HEK293T (cell line): Measurements from ENCODE around the gene ANO7.

ENCODE experiments used
- CTCF ChIA-PET: fragments of 350-600 bp; formaldehyde crosslinking; extraction: SDS; loops from one replicate; lab custom pipeline; 2021; ENCODE audit warnings: antibody characterized with exemption, inconsistent platforms; lab: Yijun Ruan, JAX
- POLR2A ChIA-PET: fragments of 350-600 bp; formaldehyde crosslinking; extraction: SDS; loops from one replicate; lab custom pipeline; 2020; ENCODE audit warnings: antibody characterized with exemption, inconsistent platforms; lab: Yijun Ruan, JAX
- DNase-seq: peaks from one replicate; pipeline ENCODE4 v3.0.0; 2012; ENCODE audit warnings: mixed read lengths; ENCODE audit errors: extremely low spot score
- ARNT ChIP-seq: fragments of 450-650 bp; IDR thresholded peaks from 2 replicates; pipeline ENCODE4 v1.6.1; 2017; ENCODE audit warnings: mild to moderate bottlenecking
- BHLHE40 ChIP-seq: fragments of 450-650 bp; IDR thresholded peaks from 2 replicates; pipeline ENCODE4 v1.6.1; 2016; ENCODE audit warnings: mild to moderate bottlenecking, moderate library complexity, borderline replicate concordance
- CTBP1 ChIP-seq: fragments of 450-650 bp; IDR thresholded peaks from 2 replicates; pipeline ENCODE4 v1.6.1; 2016; ENCODE audit warnings: borderline replicate concordance
- ELF4 ChIP-seq: fragments of 450-650 bp; IDR thresholded peaks from 2 replicates; pipeline ENCODE4 v1.6.1; 2017; ENCODE audit warnings: antibody characterized with exemption
- FOXA1 ChIP-seq: fragments of 450-650 bp; IDR thresholded peaks from 2 replicates; pipeline ENCODE4 v1.6.1; 2016; ENCODE audit warnings: mild to moderate bottlenecking
- FOXK2 ChIP-seq: fragments of 450-650 bp; IDR thresholded peaks from 2 replicates; pipeline ENCODE4 v1.6.1; 2016; ENCODE audit warnings: mild to moderate bottlenecking
- FOXM1 ChIP-seq: fragments of 450-650 bp; IDR thresholded peaks from 2 replicates; pipeline ENCODE4 v1.6.1; 2017; ENCODE audit warnings: mild to moderate bottlenecking, borderline replicate concordance
- HDGF ChIP-seq: fragments of 450-650 bp; IDR thresholded peaks from 2 replicates; pipeline ENCODE4 v1.6.1; 2017; ENCODE audit warnings: antibody characterized with exemption, borderline replicate concordance
- L3MBTL2 ChIP-seq: fragments of 450-650 bp; conservative IDR thresholded peaks from 2 replicates; pipeline ENCODE4 v1.6.1; 2016; ENCODE audit warnings: mild to moderate bottlenecking
- LEF1 ChIP-seq: fragments of 450-650 bp; IDR thresholded peaks from 2 replicates; pipeline ENCODE4 v1.6.1; 2017; ENCODE audit warnings: mild to moderate bottlenecking, borderline replicate concordance
- NFRKB ChIP-seq: fragments of 450-650 bp; IDR thresholded peaks from 2 replicates; pipeline ENCODE4 v1.6.1; 2016; ENCODE audit warnings: mild to moderate bottlenecking, moderate library complexity
- PKNOX1 ChIP-seq: fragments of 450-650 bp; IDR thresholded peaks from 2 replicates; pipeline ENCODE4 v1.6.1; 2016
- SP1 ChIP-seq: fragments of 450-650 bp; IDR thresholded peaks from 2 replicates; pipeline ENCODE4 v1.6.1; 2017
- SUZ12 ChIP-seq: fragments of 450-650 bp; IDR thresholded peaks from 2 replicates; pipeline ENCODE4 v1.6.1; 2016; ENCODE audit warnings: mild to moderate bottlenecking
- TARDBP ChIP-seq: fragments of 450-650 bp; IDR thresholded peaks from 2 replicates; pipeline ENCODE4 v1.6.1; 2016
- ZNF384 ChIP-seq: fragments of 450-650 bp; IDR thresholded peaks from 2 replicates; pipeline ENCODE4 v1.6.1; 2016

ANO7 gene

GRCh38 chr2:241207151-241207550, 18.7 kb downstream of the ANO7 start:
- TF ChIP-seq L3MBTL2, result no peak
- no peak for TF ChIP-seq NFRKB
- TF ChIP-seq HDGF, result no peak
- no peak for TF ChIP-seq CTBP1
- TF ChIP-seq TARDBP, result no peak
- no peak for TF ChIP-seq FOXA1
- TF ChIP-seq FOXM1, result no peak
- no peak for TF ChIP-seq PKNOX1
- TF ChIP-seq LEF1, result no peak
- TF ChIP-seq ZNF384, result no peak
- TF ChIP-seq ELF4, result no peak
- TF ChIP-seq FOXK2, result no peak
- no peak for TF ChIP-seq SP1
- TF ChIP-seq SUZ12, result no peak
- no peak for TF ChIP-seq ARNT
- TF ChIP-seq BHLHE40, result no peak
- no peak for DNase-seq
- ChIA-PET POLR2A (no interaction called here), CTCF (no interaction called here)

- POLR2A ChIA-PET, result no interaction called here
- TF ChIP-seq SP1 (no peak), PKNOX1 (no peak), ARNT (no peak), LEF1 (no peak), L3MBTL2 (no peak), CTBP1 (no peak), ELF4 (no peak), SUZ12 (no peak), ZNF384 (no peak), FOXA1 (no peak), NFRKB (no peak), BHLHE40 (no peak), TARDBP (no peak), FOXK2 (no peak), HDGF (no peak), FOXM1 (no peak)
- CTCF ChIA-PET, result no interaction called here
- DNase-seq, result no peak
Observed at GRCh38 chr2:241207641-241208040, 19.2 kb downstream of the ANO7 start.

GRCh38 chr2:241208058-241208457, 19.6 kb downstream of the ANO7 start:
- DNase-seq, result no peak
- POLR2A ChIA-PET, result no interaction called here
- TF ChIP-seq HDGF (no peak), LEF1 (no peak), L3MBTL2 (no peak), ZNF384 (no peak), BHLHE40 (no peak), NFRKB (no peak), FOXA1 (no peak), SP1 (no peak), FOXK2 (no peak), SUZ12 (no peak), ELF4 (no peak), FOXM1 (no peak), TARDBP (no peak), CTBP1 (no peak), PKNOX1 (no peak)
- CTCF ChIA-PET, result interaction anchor here (0.6 kb wide), 1 partner anchor 657 kb away, joined by 3 read pairs; no protein-coding TSS in a partner anchor

GRCh38 chr2:241209271-241209670, 20.8 kb downstream of the ANO7 start:
- ChIA-PET POLR2A (no interaction called here), CTCF (no interaction called here)
- no peak for DNase-seq
- TF ChIP-seq HDGF (no peak), NFRKB (no peak), ELF4 (no peak), FOXA1 (no peak), CTBP1 (no peak), SUZ12 (no peak), ARNT (no peak), FOXK2 (no peak), LEF1 (no peak), FOXM1 (no peak)

- DNase-seq, result no peak
- CTCF ChIA-PET, result no interaction called here
- POLR2A ChIA-PET, result no interaction called here
- TF ChIP-seq FOXK2, result no peak
- TF ChIP-seq PKNOX1, result no peak
- TF ChIP-seq TARDBP, result no peak
- TF ChIP-seq NFRKB, result no peak
Observed at GRCh38 chr2:241211276-241211675, 22.8 kb downstream of the ANO7 start.

GRCh38 chr2:241213041-241213440, 24.6 kb downstream of the ANO7 start:
- TF ChIP-seq SUZ12 (no peak), PKNOX1 (no peak), HDGF (no peak), ZNF384 (no peak), LEF1 (no peak), NFRKB (no peak), BHLHE40 (no peak), ELF4 (no peak), CTBP1 (no peak), FOXM1 (no peak)
- CTCF ChIA-PET, result no interaction called here
- DNase-seq, result no peak
- POLR2A ChIA-PET, result no interaction called here
